KMS-11 (cell line): ENCODE data around the gene SLC25A34.

Experiments
- H2AFZ ChIP-seq: fragments of 200-600 bp; sonication (generic); 2 replicates; pipeline ENCODE4 v1.6.1; 2016; ENCODE audit warnings: antibody characterized with exemption, mixed run types, low read depth
- H3K27ac ChIP-seq: fragments of 200-600 bp; sonication (generic); 2 replicates; pipeline ENCODE4 v1.6.1; 2016; ENCODE audit warnings: mild to moderate bottlenecking, mixed run types
- H3K27me3 ChIP-seq: fragments of 200-600 bp; sonication (generic); 2 replicates; pipeline ENCODE4 v1.6.1; 2017; ENCODE audit warnings: mild to moderate bottlenecking, low read depth, mixed run types, moderate library complexity; ENCODE audit not compliant: insufficient read depth
- H3K36me3 ChIP-seq: fragments of 200-600 bp; sonication (generic); 2 replicates; pipeline ENCODE4 v1.6.1; 2017; ENCODE audit warnings: mild to moderate bottlenecking, mixed run types; ENCODE audit not compliant: insufficient read depth
- H3K4me1 ChIP-seq: fragments of 200-600 bp; sonication (generic); 2 replicates; pipeline ENCODE4 v1.6.1; 2016; ENCODE audit warnings: mild to moderate bottlenecking, low read depth, mixed run types; ENCODE audit not compliant: poor library complexity, severe bottlenecking
- H3K4me2 ChIP-seq: fragments of 200-600 bp; sonication (generic); 2 replicates; pipeline ENCODE4 v1.7.0; 2016; ENCODE audit warnings: mild to moderate bottlenecking, mixed run types
- H3K4me3 ChIP-seq: fragments of 200-600 bp; sonication (generic); IDR thresholded peaks from 2 replicates; pipeline ENCODE4 v1.6.1; 2017; ENCODE audit warnings: low read depth, low read length, mixed read lengths; ENCODE audit not compliant: insufficient read depth
- H3K79me2 ChIP-seq: fragments of 200-600 bp; sonication (generic); 2 replicates; pipeline ENCODE4 v1.6.1; 2016; ENCODE audit warnings: low read depth, mixed run types; ENCODE audit not compliant: insufficient read depth
- H3K9ac ChIP-seq: fragments of 200-600 bp; sonication (generic); 2 replicates; pipeline ENCODE4 v1.6.1; 2016; ENCODE audit warnings: mild to moderate bottlenecking, mixed run types
- H4K20me1 ChIP-seq: fragments of 200-600 bp; sonication (generic); 2 replicates; pipeline ENCODE4 v1.6.1; 2016; ENCODE audit warnings: mild to moderate bottlenecking, mixed run types; ENCODE audit not compliant: insufficient read depth
- CTCF ChIP-seq: fragments of 200-600 bp; sonication (generic); conservative IDR thresholded peaks from 2 replicates; pipeline ENCODE4 v1.6.1; 2017; ENCODE audit warnings: low read depth, mild to moderate bottlenecking, antibody characterized with exemption, low read length, moderate library complexity, mixed read lengths

SLC25A34 gene

DNA sequence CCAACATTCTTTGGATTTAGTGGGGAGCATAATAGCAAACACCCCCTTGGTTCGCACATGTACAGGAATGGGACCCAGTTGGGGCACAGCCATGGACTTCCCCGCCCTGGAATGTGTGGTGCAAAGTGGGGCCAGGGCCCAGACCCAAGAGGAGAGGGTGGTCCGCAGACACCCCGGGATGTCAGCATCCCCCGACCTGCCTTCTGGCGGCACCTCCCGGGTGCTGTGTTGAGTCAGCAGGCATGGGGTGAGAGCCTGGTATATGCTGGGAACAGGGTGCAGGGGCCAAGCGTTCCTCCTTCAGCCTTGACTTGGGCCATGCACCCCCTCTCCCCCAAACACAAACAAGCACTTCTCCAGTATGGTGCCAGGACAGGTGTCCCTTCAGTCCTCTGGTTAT, 49.6 kb downstream of the SLC25A34 start:
- Histone ChIP-seq H3K9ac (no peak overlapping the region), H3K36me3 (no peaks in the 10 kb centered on the region), H4K20me1 (no peaks in the 10 kb centered on the region), H3K4me2 (no peak overlapping the region), H3K79me2 (no peaks in the 10 kb centered on the region), H2AFZ (no peak overlapping the region), H3K27me3 (no peaks in the 10 kb centered on the region), H3K4me1 (peaks cover 2% of the 10 kb centered on the region), H3K4me3 (no peak overlapping the region), H3K27ac (no peak overlapping the region)
- no peak for TF ChIP-seq CTCF

GRCh38 chr1:15786581-15786980, 50.5 kb downstream of the SLC25A34 start:
- no peak for TF ChIP-seq CTCF
- Histone ChIP-seq H3K27me3 (no peaks in the 10 kb centered on the region), H3K9ac (no peak overlapping the region), H2AFZ (no peak overlapping the region), H3K36me3 (no peaks in the 10 kb centered on the region), H3K27ac (no peak overlapping the region), H4K20me1 (no peaks in the 10 kb centered on the region), H3K4me1 (no peaks in the 10 kb centered on the region), H3K4me3 (no peak overlapping the region), H3K79me2 (no peaks in the 10 kb centered on the region), H3K4me2 (no peak overlapping the region)

- no peak overlapping the region for H3K9ac ChIP-seq
- no peak for TF ChIP-seq CTCF
- H3K27me3 ChIP-seq, result no peaks in the 10 kb centered on the region
- H2AFZ ChIP-seq, result no peak overlapping the region
- H3K4me3 ChIP-seq, result no peak overlapping the region
- H4K20me1 ChIP-seq, result no peaks in the 10 kb centered on the region
- H3K4me2 ChIP-seq, result no peak overlapping the region
- H3K36me3 ChIP-seq, result no peaks in the 10 kb centered on the region
- H3K27ac ChIP-seq, result no peak overlapping the region
- no peaks in the 10 kb centered on the region for H3K4me1 ChIP-seq
- H3K79me2 ChIP-seq, result no peaks in the 10 kb centered on the region
These were observed 52.7 kb downstream of the SLC25A34 start for GRCh38 chr1:15788624-15789301.
